Osteocyte (in vitro differentiated cells): Measurements from ENCODE around the gene ACOXL. TPM values are rescaled to one million over a fixed set of nuclear protein-coding genes. Genes with fewer than 3 reads are reported as not detected.

ENCODE experiments used
- DNase-seq: peaks from one replicate; pipeline ENCODE4 v3.0.0; 2021; ENCODE audit warnings: mixed read lengths; ENCODE audit not compliant: unreplicated experiment; ENCODE audit errors: extremely low spot score
- H3K27ac Mint-ChIP-seq: one replicate; pipeline ENCODE4 v1.8.0; 2021; ENCODE audit warnings: mild to moderate bottlenecking, mixed read lengths; ENCODE audit not compliant: unreplicated experiment
- H3K27me3 Mint-ChIP-seq: one replicate; pipeline ENCODE4 v1.8.0; 2021; ENCODE audit warnings: mixed read lengths; ENCODE audit not compliant: unreplicated experiment
- H3K36me3 Mint-ChIP-seq: one replicate; pipeline ENCODE4 v1.8.0; 2021; ENCODE audit warnings: mixed read lengths; ENCODE audit not compliant: unreplicated experiment
- H3K4me1 Mint-ChIP-seq: one replicate; pipeline ENCODE4 v1.8.0; 2021; ENCODE audit warnings: mixed read lengths; ENCODE audit not compliant: unreplicated experiment
- H3K4me3 Mint-ChIP-seq: one replicate; pipeline ENCODE4 v1.8.0; 2021; ENCODE audit warnings: mild to moderate bottlenecking, moderate library complexity, mixed read lengths; ENCODE audit not compliant: unreplicated experiment
- H3K9me3 Mint-ChIP-seq: one replicate; pipeline ENCODE4 v1.8.0; 2021; ENCODE audit warnings: mixed read lengths; ENCODE audit not compliant: unreplicated experiment
- CTCF ChIP-seq: fragments of 200-600 bp; sonication (generic); IDR thresholded peaks from 2 replicates; pipeline ENCODE4 v1.5.0; 2021; ENCODE audit warnings: antibody characterized with exemption, mild to moderate bottlenecking, moderate library complexity
- total RNA-seq: library from RNA; stranded (reverse); gene quantifications from 2 replicates; pipeline ENCODE4 v1.2.1, GENCODE V29; 2021

Gene ACOXL
- total RNA-seq, 1 donor from 2014 or later, result not detected

GRCh38 chr2:110741491-110741980 lies 9.2 kb downstream of the ACOXL start:
- H3K27ac Mint-ChIP-seq, result no peak overlapping the region
- no peak for TF ChIP-seq CTCF
- no peak for DNase-seq
- peaks cover 87% of the 10 kb centered on the region for H3K27me3 Mint-ChIP-seq
- no peak overlapping the region for H3K4me3 Mint-ChIP-seq
- no peaks in the 10 kb centered on the region for H3K36me3 Mint-ChIP-seq
- no peaks in the 10 kb centered on the region for H3K4me1 Mint-ChIP-seq
- H3K9me3 Mint-ChIP-seq, result peaks cover 9% of the 10 kb centered on the region

- no peak for DNase-seq
- no peak overlapping the region for H3K27ac Mint-ChIP-seq
- no peak overlapping the region for H3K4me3 Mint-ChIP-seq
- no peaks in the 10 kb centered on the region for H3K4me1 Mint-ChIP-seq
- peaks cover 87% of the 10 kb centered on the region for H3K27me3 Mint-ChIP-seq
- H3K9me3 Mint-ChIP-seq, result peaks cover 9% of the 10 kb centered on the region
- H3K36me3 Mint-ChIP-seq, result no peaks in the 10 kb centered on the region
- TF ChIP-seq CTCF, result no peak
These were observed 10.0 kb downstream of the ACOXL start for GRCh38 chr2:110742412-110742811.

- no peak for TF ChIP-seq CTCF
- no peaks in the 10 kb centered on the region for H3K36me3 Mint-ChIP-seq
- no peak overlapping the region for H3K4me3 Mint-ChIP-seq
- peaks cover 87% of the 10 kb centered on the region for H3K27me3 Mint-ChIP-seq
- no peaks in the 10 kb centered on the region for H3K4me1 Mint-ChIP-seq
- DNase-seq, result no peak
- H3K27ac Mint-ChIP-seq, result no peak overlapping the region
- H3K9me3 Mint-ChIP-seq, result peaks cover 7% of the 10 kb centered on the region
These were observed 11.2 kb downstream of the ACOXL start for GRCh38 chr2:110743600-110743999.

GRCh38 chr2:110744429-110744828 lies 12.1 kb downstream of the ACOXL start:
- H3K27me3 Mint-ChIP-seq, result peaks cover 88% of the 10 kb centered on the region

GRCh38 chr2:110745048-110745447 lies 12.7 kb downstream of the ACOXL start:
- peaks cover 90% of the 10 kb centered on the region for H3K27me3 Mint-ChIP-seq

More at GRCh38 chr2:110744429-110744828, 12.1 kb downstream of the ACOXL start:
- DNase-seq, result no peak
- Mint-ChIP-seq H3K9me3 (no peaks in the 10 kb centered on the region), H3K4me3 (no peak overlapping the region), H3K27ac (no peak overlapping the region), H3K36me3 (no peaks in the 10 kb centered on the region), H3K4me1 (no peaks in the 10 kb centered on the region)
- no peak for TF ChIP-seq CTCF

More at GRCh38 chr2:110745048-110745447, 12.7 kb downstream of the ACOXL start:
- DNase-seq, result no peak
- no peaks in the 10 kb centered on the region for H3K9me3 Mint-ChIP-seq
- no peak overlapping the region for H3K4me3 Mint-ChIP-seq
- H3K36me3 Mint-ChIP-seq, result no peaks in the 10 kb centered on the region
- no peak for TF ChIP-seq CTCF
- H3K4me1 Mint-ChIP-seq, result no peaks in the 10 kb centered on the region
- no peak overlapping the region for H3K27ac Mint-ChIP-seq
